PC-9 (cell line): ENCODE data around the gene ADAM23.

ENCODE experiments used
- CTCF ChIP-seq: fragments of 200-600 bp; sonication (generic); conservative IDR thresholded peaks from 2 replicates; pipeline ENCODE4 v1.6.1; 2017; ENCODE audit warnings: mixed run types, antibody characterized with exemption, mild to moderate bottlenecking, moderate library complexity
- EZH2 ChIP-seq: fragments of 200-600 bp; sonication (generic); IDR thresholded peaks from 2 replicates; pipeline ENCODE4 v1.8.0; 2017; ENCODE audit warnings: antibody characterized with exemption, low read depth

GRCh38 chr2:206418968-206419367 is 24.4 kb upstream of the ADAM23 start:
- TF ChIP-seq CTCF (no peak), EZH2 (no peak)
